ENCODE results near the gene ATG13. TPM values are rescaled to one million over a fixed set of nuclear protein-coding genes. Genes with fewer than 3 reads are reported as not detected.

ATG13 gene
- total and polyA plus RNA-seq, 2 of the 4 experiments (the other 2 are of a cell fraction) = 43.0 to 49.7 TPM

DNA sequence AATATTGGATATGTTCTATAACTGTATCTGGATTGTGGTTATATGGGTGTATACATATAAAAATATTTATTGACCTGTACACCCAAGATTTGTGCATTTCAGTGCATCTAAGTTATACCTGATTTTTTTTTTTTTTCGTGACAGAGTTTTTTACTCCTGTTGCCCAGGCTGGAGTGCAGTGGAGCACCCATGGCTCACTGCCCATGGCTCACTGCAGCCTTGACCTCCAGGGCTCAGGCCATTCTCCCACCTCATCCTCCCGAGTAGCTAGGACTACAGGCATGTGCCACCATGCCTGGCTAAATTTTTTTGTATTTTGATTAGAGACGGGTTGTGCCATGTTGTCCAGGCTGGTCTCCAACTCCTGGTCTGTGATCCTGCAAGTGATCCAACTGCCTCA is 24.3 kb downstream of the ATG13 start:
- no peak overlapping the region for H2AK5ac ChIP-seq (ENCODE audit: low read depth, low read length)
- H3K4me2 ChIP-seq (ENCODE audit: low read depth, low read length) = no peak overlapping the region
- H4K5ac ChIP-seq (ENCODE audit: low read depth, low read length) = no peak overlapping the region
- no peak overlapping the region; the same call in 1 of the 2 replicates for H3K23ac ChIP-seq (ENCODE audit: low read depth, low read length)
- H3K27ac ChIP-seq (ENCODE audit: insufficient read depth, low read length) = no peak overlapping the region
- no peak overlapping the region for H2BK5ac ChIP-seq (ENCODE audit: low read depth, low read length, poor library complexity, severe bottlenecking)
- dilution Hi-C loops (cut with HindIII; ENCODE audit: low sequenced_read_pairs, unreplicated experiment) = no loop called here
- in situ Hi-C loops (cut with MboI; ENCODE audit: low sequenced_read_pairs) = no loop called here
- no peak overlapping the region for H4K8ac ChIP-seq (ENCODE audit: low read depth in 2 of 2, low read length in 2 of 2)
- ChIA-PET CTCF (interaction anchor here (0.7 kb wide), 1 partner anchor 908 kb away, joined by 3 read pairs; no protein-coding TSS in a partner anchor), POLR2A (ENCODE audit: unreplicated experiment) (no interaction called here)
- peaks cover 3% of the 10 kb centered on the region for H3K4me1 ChIP-seq (ENCODE audit: control insufficient read depth, insufficient read depth, low read length)
- no peaks in the 10 kb centered on the region for H3K9me1 ChIP-seq (ENCODE audit: insufficient read depth, low read length)
- TF ChIP-seq RAD21 (IDR thresholded peaks at IDR 0.05; ENCODE audit: low read length) (no peak), RFX5 (IDR thresholded peaks at IDR 0.05; ENCODE audit: low read depth, low read length) (no peak), SMC3 (IDR thresholded peaks at IDR 0.05; ENCODE audit: low read depth, low read length) (no peak), BHLHE40 (IDR thresholded peaks at IDR 0.05; ENCODE audit: low read depth, low read length) (no peak), POLR2A (IDR thresholded peaks at IDR 0.05; ENCODE audit: low read depth, low read length) (no peak), CEBPB (IDR thresholded peaks at IDR 0.05; ENCODE audit: low read depth, low read length) (no peak), NFE2L2 (IDR thresholded peaks at IDR 0.05; ENCODE audit: low read depth, low read length) (no peak), FOS (IDR thresholded peaks at IDR 0.05; ENCODE audit: low read depth, low read length) (no peak), MAFK (IDR thresholded peaks at IDR 0.05; ENCODE audit: low read depth, low read length) (no peak)
- TF ChIP-seq, protein P1, sequence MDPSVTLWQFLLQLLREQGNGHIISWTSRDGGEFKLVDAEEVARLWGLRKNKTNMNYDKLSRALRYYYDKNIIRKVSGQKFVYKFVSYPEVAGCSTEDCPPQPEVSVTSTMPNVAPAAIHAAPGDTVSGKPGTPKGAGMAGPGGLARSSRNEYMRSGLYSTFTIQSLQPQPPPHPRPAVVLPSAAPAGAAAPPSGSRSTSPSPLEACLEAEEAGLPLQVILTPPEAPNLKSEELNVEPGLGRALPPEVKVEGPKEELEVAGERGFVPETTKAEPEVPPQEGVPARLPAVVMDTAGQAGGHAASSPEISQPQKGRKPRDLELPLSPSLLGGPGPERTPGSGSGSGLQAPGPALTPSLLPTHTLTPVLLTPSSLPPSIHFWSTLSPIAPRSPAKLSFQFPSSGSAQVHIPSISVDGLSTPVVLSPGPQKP (IDR thresholded peaks at IDR 0.05; ENCODE audit: borderline replicate concordance, low read depth, low read length) = no peak
- WGBS, 2 experiments (ENCODE audit: extremely low coverage in 2 of 2, insufficient read length in 1 of 2) = no CpG with 5 or more reads among the region's 3 CpGs
- peaks cover 2% of the 10 kb centered on the region; the same call in 1 of the 2 replicates for H3K9me3 ChIP-seq (ENCODE audit: control insufficient read depth, insufficient read depth, low read length)
- DNase-seq = no peak
- no peak overlapping the region for H2AFZ ChIP-seq (replicated peaks; ENCODE audit: low read length, poor library complexity)
- H3K4me3 ChIP-seq (ENCODE audit: insufficient read depth, low read depth, low read length) = no peak overlapping the region
- H3K18ac ChIP-seq (ENCODE audit: low read depth, low read length) = no peak overlapping the region
- peaks cover 15% of the 10 kb centered on the region for H3K36me3 ChIP-seq (ENCODE audit: control insufficient read depth, insufficient read depth, low read length)
- H3K56ac ChIP-seq (ENCODE audit: extremely low read depth, insufficient read depth, low read length) = no peak overlapping the region
- ATAC-seq (ENCODE audit: low read depth) = no peak
- no peaks in the 10 kb centered on the region for H3K27me3 ChIP-seq (ENCODE audit: control insufficient read depth, insufficient read depth, low read length)
- H2BK120ac ChIP-seq (ENCODE audit: low read depth, low read length) = no peak overlapping the region
- H4K91ac ChIP-seq (ENCODE audit: insufficient read depth, low read depth, low read length) = no peak overlapping the region
- BruUV-seq (replicated peaks) = no TSS peak
- no peak overlapping the region for H3K4ac ChIP-seq (ENCODE audit: low read depth, low read length)
- H3K79me1 ChIP-seq (ENCODE audit: low read depth in 1 of 2, low read length in 2 of 2) = peaks cover 29 to 47% of the 10 kb centered on the region in 2 experiments
- H4K20me1 ChIP-seq (ENCODE audit: insufficient read depth, low read length) = no peaks in the 10 kb centered on the region
- H3K9ac ChIP-seq (ENCODE audit: low read depth, low read length) = no peak overlapping the region
- H2AK9ac ChIP-seq (replicated peaks; ENCODE audit: low read depth, low read length, poor library complexity) = no peak overlapping the region
- H2BK15ac ChIP-seq (ENCODE audit: low read depth, low read length) = no peak overlapping the region
- intact Hi-C loops (cut with micrococcal nuclease) = no loop called here
- no peak overlapping the region for H3K14ac ChIP-seq (replicated peaks; ENCODE audit: low read depth, low read length)
- H2BK20ac ChIP-seq (ENCODE audit: low read depth, low read length) = no peak overlapping the region; the same call in 1 of the 2 replicates

All from IMR-90 (cell line).